HCT116 (cell line): ENCODE measurements around the gene GEN1. TPM values are rescaled to one million over a fixed set of nuclear protein-coding genes. Genes with fewer than 3 reads are reported as not detected.

Source experiments
- ATAC-seq: fragments of 200-7000 bp; cut with Tn5 transposase; 2 replicates; pipeline ENCODE4 v1.9.1; 2020; ENCODE audit warnings: mild to moderate bottlenecking, moderate library complexity
- BruUV-seq: library from RNA; stranded (reverse); fragments of 400-500 nt; replicated peaks from 2 replicates; lab custom pipeline; 2021; lab: Mats Ljungman, UMichigan
- CTCF ChIA-PET: fragments of 300-600 bp; sonication (Branson Sonifier 250); formaldehyde crosslinking; loops from one replicate; lab custom pipeline; 2021; ENCODE audit warnings: antibody characterized with exemption; lab: Charles Lee
- POLR2A ChIA-PET: fragments of 300-600, 350-600 bp; sonication (Branson Sonifier 250); formaldehyde crosslinking; loops from one replicate; lab custom pipeline; 2021; ENCODE audit warnings: antibody characterized with exemption; lab: Charles Lee
- RAD21 ChIA-PET, 2 experiments: fragments of 300-600 bp; sonication (Branson Sonifier 250); formaldehyde crosslinking; loops; one replicate each; lab custom pipeline; 2023; ENCODE audit warnings: low total read pairs in 2 of 2; ENCODE audit not compliant: uncharacterized antibody in 2 of 2, unreplicated experiment in 2 of 2, low non-redundant PET in 1 of 2; lab: Charles Lee
- DNase-seq: peaks from one replicate; pipeline ENCODE4 v3.0.0-alpha.2; 2010; ENCODE audit warnings: low read depth, low spot score
- H2AFZ ChIP-seq: fragments of 200-600 bp; shearing (Covaris generic), sonication (generic); 2 replicates; pipeline ENCODE4 v1.6.1; 2017; ENCODE audit warnings: low read depth, mixed run types, mixed read lengths, antibody characterized with exemption, low read length; ENCODE audit not compliant: poor library complexity, severe bottlenecking
- H3K27ac ChIP-seq: 2 replicates; pipeline ENCODE4 v1.5.1; 2012; ENCODE audit warnings: low read depth, low read length
- H3K27me3 ChIP-seq: fragments of 200-600 bp; sonication (generic); 2 replicates; pipeline ENCODE4 v1.6.1; 2016; ENCODE audit warnings: mixed run types, low read length, mixed read lengths; ENCODE audit not compliant: insufficient read depth
- H3K36me3 ChIP-seq, 2 experiments: fragments of 200-500 bp in 1 of 2; fragments of 200-600 bp in 1 of 2; sonication (Bioruptor generic) in 1 of 2; sonication (generic) in 1 of 2; 2 replicates each; pipeline versions ENCODE4 v1.5.1 to v1.6.1; 2014 to 2016; ENCODE audit warnings: low read length in 2 of 2, inconsistent platforms in 1 of 2, mixed read lengths in 1 of 2, mixed run types in 1 of 2; ENCODE audit not compliant: insufficient read depth in 2 of 2, control insufficient read depth in 1 of 2
- H3K4me1 ChIP-seq, 2 experiments: fragments of 200-600 bp in 1 of 2; sonication (generic) in 1 of 2; 2 replicates each; pipeline versions ENCODE4 v1.5.1 to v1.6.1; 2012 to 2017; ENCODE audit warnings: low read length in 2 of 2, inconsistent platforms in 1 of 2, mild to moderate bottlenecking in 1 of 2, mixed read lengths in 1 of 2, mixed run types in 1 of 2, moderate library complexity in 1 of 2; ENCODE audit not compliant: insufficient read depth in 2 of 2, control insufficient read depth in 1 of 2
- H3K4me2 ChIP-seq: fragments of 200-600 bp; sonication (generic); 2 replicates; pipeline ENCODE4 v1.6.1; 2017; ENCODE audit warnings: mixed run types, low read length, mixed read lengths
- H3K4me3 ChIP-seq, 2 experiments: fragments of 200-600 bp in 1 of 2; sonication (generic) in 1 of 2; replicated peaks in 1 of 2; 2 replicates each; pipeline ENCODE4 v1.5.1; 2011 to 2016; ENCODE audit warnings: low read length in 2 of 2, control low read depth in 1 of 2, low read depth in 1 of 2, mild to moderate bottlenecking in 1 of 2, mixed read lengths in 1 of 2, mixed run types in 1 of 2
- H3K79me2 ChIP-seq: fragments of 200-600 bp; sonication (generic); 2 replicates; pipeline ENCODE4 v1.6.1; 2017; ENCODE audit warnings: mild to moderate bottlenecking, mixed run types, low read length, moderate library complexity, mixed read lengths; ENCODE audit not compliant: insufficient read depth
- H3K9ac ChIP-seq: fragments of 200-600 bp; sonication (generic); 2 replicates; pipeline ENCODE4 v1.6.1; 2016; ENCODE audit warnings: low read length, mixed read lengths
- H3K9me2 ChIP-seq: fragments of 200-600 bp; sonication (generic), shearing (Covaris generic); 2 replicates; pipeline ENCODE4 v1.6.1; 2017; ENCODE audit warnings: mixed run types, mild to moderate bottlenecking, moderate library complexity; ENCODE audit not compliant: insufficient read depth
- H3K9me3 ChIP-seq, 2 experiments: fragments of 200-500 bp in 1 of 2; fragments of 200-600 bp in 1 of 2; sonication (Bioruptor generic) in 1 of 2; sonication (generic) in 1 of 2; 2 replicates each; pipeline ENCODE4 v1.6.1; 2014 to 2017; ENCODE audit warnings: low read length in 2 of 2, mixed read lengths in 2 of 2, inconsistent platforms in 1 of 2, low read depth in 1 of 2, mild to moderate bottlenecking in 1 of 2, mixed run types in 1 of 2, moderate library complexity in 1 of 2; ENCODE audit not compliant: control insufficient read depth in 1 of 2, insufficient read depth in 1 of 2
- H4K20me1 ChIP-seq: fragments of 200-600 bp; sonication (generic), shearing (Covaris generic); 2 replicates; pipeline ENCODE4 v1.6.1; 2017; ENCODE audit warnings: mixed run types, mild to moderate bottlenecking, moderate library complexity; ENCODE audit not compliant: insufficient read depth
- ATF3 ChIP-seq: IDR thresholded peaks from 2 replicates; pipeline ENCODE4 v1.6.1; 2012
- CBX3 ChIP-seq: IDR thresholded peaks from 2 replicates; pipeline ENCODE4 v1.6.1; 2012; ENCODE audit warnings: low read depth
- CTCF ChIP-seq, 3 experiments: fragments of 200-600 bp in 1 of 3; sonication (generic) in 1 of 3; IDR thresholded peaks in 2 of 3; conservative IDR thresholded peaks in 1 of 3; 2 replicates each; pipeline ENCODE4 v1.5.1; 2012 to 2017; ENCODE audit warnings: low read depth in 2 of 3, low read length in 2 of 3, antibody characterized with exemption in 1 of 3, borderline replicate concordance in 1 of 3, control low read depth in 1 of 3, mild to moderate bottlenecking in 1 of 3, mixed read lengths in 1 of 3, mixed run types in 1 of 3, moderate library complexity in 1 of 3; ENCODE audit not compliant: insufficient read depth in 1 of 3
- EGR1 ChIP-seq: IDR thresholded peaks from 2 replicates; pipeline ENCODE4 v1.6.1; 2012; ENCODE audit warnings: low read depth
- ELF1 ChIP-seq: IDR thresholded peaks from 2 replicates; pipeline ENCODE4 v1.6.1; 2012; ENCODE audit warnings: low read depth, borderline replicate concordance
- EZH2 ChIP-seq: fragments of 200-600 bp; sonication (generic); IDR thresholded peaks from 2 replicates; pipeline ENCODE4 v1.6.1; 2017; ENCODE audit warnings: antibody characterized with exemption, mixed run types
- EZH2phosphoT487 ChIP-seq: fragments of 200-600 bp; IDR thresholded peaks from 2 replicates; pipeline ENCODE4 v1.6.1; 2018; ENCODE audit warnings: antibody characterized with exemption, borderline replicate concordance
- POLR2A ChIP-seq: IDR thresholded peaks from 2 replicates; pipeline ENCODE4 v1.7.0; 2011; ENCODE audit warnings: borderline replicate concordance; ENCODE audit not compliant: insufficient read depth, insufficient read length; ENCODE audit errors: extremely low read depth
- POLR2AphosphoS5 ChIP-seq: IDR thresholded peaks from 2 replicates; pipeline ENCODE4 v1.6.1; 2011; ENCODE audit warnings: mild to moderate bottlenecking, low read depth, low read length, moderate library complexity
- ZNF274 ChIP-seq: fragments of 200-500 bp; sonication (Bioruptor generic); IDR thresholded peaks from 2 replicates; pipeline ENCODE4 v1.6.1; 2014; ENCODE audit warnings: mild to moderate bottlenecking, low read depth, low read length, inconsistent platforms
- intact Hi-C: fragments of 100-400 bp; cut with micrococcal nuclease; formaldehyde crosslinking; loops from 2 replicates; pipeline ENCODE4 v1.10.0; 2022
- total RNA-seq: library from RNA; stranded (reverse); gene quantifications from one replicate; pipeline ENCODE4 v1.2.1, GENCODE V29; 2021; ENCODE audit not compliant: unreplicated experiment

Gene GEN1
- total RNA-seq, 1 experiment from 2014 or later = 19.7 TPM

- no peak overlapping the region for H3K4me2 ChIP-seq
- no peaks in the 10 kb centered on the region for H3K79me2 ChIP-seq
- ChIA-PET POLR2A (interaction anchor here (0.6 kb wide), 1 partner anchor 141 kb away, joined by 4 read pairs; no protein-coding TSS in a partner anchor), CTCF (no interaction called here)
- H4K20me1 ChIP-seq = no peaks in the 10 kb centered on the region
- H3K27ac ChIP-seq = no peak overlapping the region
- intact Hi-C loops = no loop called here
- peaks cover 19% of the 10 kb centered on the region for H3K27me3 ChIP-seq
- no peak for DNase-seq
- H3K36me3 ChIP-seq = no peaks in the 10 kb centered on the region
- no peaks in the 10 kb centered on the region for H3K9me2 ChIP-seq
- H3K9me3 ChIP-seq = no peaks in the 10 kb centered on the region
- H3K9ac ChIP-seq = no peak overlapping the region
- H2AFZ ChIP-seq = no peak overlapping the region
- no TSS peak for BruUV-seq
- H3K4me1 ChIP-seq = no peaks in the 10 kb centered on the region
- H3K4me3 ChIP-seq = no peak overlapping the region
- TF ChIP-seq POLR2AphosphoS5 (no peak), ELF1 (no peak), CTCF (IDR thresholded peaks at IDR 0.05 in 2 of 3, conservative IDR thresholded peaks at IDR 0.05 in 1 of 3; ENCODE audit: borderline replicate concordance in 1 of 3, insufficient read depth in 1 of 3, low read depth in 2 of 3, low read length in 2 of 3) (no peak), POLR2A (no peak), ZNF274 (no peak), ATF3 (no peak), EGR1 (no peak), CBX3 (no peak)
- TF ChIP-seq, all 23 proteins: peak for 0
- RAD21 ChIA-PET = no interaction called here
- no peak for ATAC-seq
Measured at GRCh38 chr2:17792515-17792914, 38.6 kb downstream of the GEN1 start.

- ATAC-seq = no peak
Measured at GRCh38 chr2:17793296-17793695, 39.4 kb downstream of the GEN1 start.

More at GRCh38 chr2:17793296-17793695, 39.4 kb downstream of the GEN1 start:
- no peaks in the 10 kb centered on the region for H3K4me1 ChIP-seq
- ChIA-PET POLR2A (interaction anchor here (0.6 kb wide), 1 partner anchor 142 kb away, joined by 4 read pairs; no protein-coding TSS in a partner anchor), CTCF (no interaction called here), RAD21 (no interaction called here)
- no peak overlapping the region for H3K4me3 ChIP-seq
- intact Hi-C loops = no loop called here
- no peaks in the 10 kb centered on the region for H3K9me2 ChIP-seq
- no peak overlapping the region for H3K27ac ChIP-seq
- no TSS peak for BruUV-seq
- TF ChIP-seq CTCF (IDR thresholded peaks at IDR 0.05 in 2 of 3, conservative IDR thresholded peaks at IDR 0.05 in 1 of 3; ENCODE audit: borderline replicate concordance in 1 of 3, insufficient read depth in 1 of 3, low read depth in 2 of 3, low read length in 2 of 3) (no peak), EZH2 (no peak), EZH2phosphoT487 (no peak)
- no peaks in the 10 kb centered on the region for H3K9me3 ChIP-seq
- no peaks in the 10 kb centered on the region for H3K79me2 ChIP-seq
- no peaks in the 10 kb centered on the region for H3K36me3 ChIP-seq
- no peaks in the 10 kb centered on the region for H4K20me1 ChIP-seq
- H3K9ac ChIP-seq = no peak overlapping the region
- DNase-seq = no peak
- H3K27me3 ChIP-seq = peaks cover 19% of the 10 kb centered on the region
- no peak overlapping the region for H2AFZ ChIP-seq
- H3K4me2 ChIP-seq = no peak overlapping the region
